Thyroid gland (tissue), 4 donors: Measurements from ENCODE around the gene OLIG1.

Experiments
- POLR2A ChIP-seq, 2 donors: fragments of 450-650 bp; IDR thresholded peaks; one replicate each; pipeline ENCODE4 v1.6.1; 2017; ENCODE audit warnings: antibody characterized with exemption in 2 of 2, mild to moderate bottlenecking in 2 of 2, moderate library complexity in 1 of 2
- TF ChIP-seq, protein P1 (sequence below), 6 experiments: fragments of 200-600 bp in 3 of 6; fragments of 450-650 bp in 3 of 6; sonication (generic) in 3 of 6; IDR thresholded peaks; one replicate each; pipeline ENCODE4 v1.5.1; 2016 to 2019; ENCODE audit warnings: antibody characterized with exemption in 6 of 6, mild to moderate bottlenecking in 2 of 6, inconsistent platforms in 1 of 6, moderate library complexity in 1 of 6

DNA sequence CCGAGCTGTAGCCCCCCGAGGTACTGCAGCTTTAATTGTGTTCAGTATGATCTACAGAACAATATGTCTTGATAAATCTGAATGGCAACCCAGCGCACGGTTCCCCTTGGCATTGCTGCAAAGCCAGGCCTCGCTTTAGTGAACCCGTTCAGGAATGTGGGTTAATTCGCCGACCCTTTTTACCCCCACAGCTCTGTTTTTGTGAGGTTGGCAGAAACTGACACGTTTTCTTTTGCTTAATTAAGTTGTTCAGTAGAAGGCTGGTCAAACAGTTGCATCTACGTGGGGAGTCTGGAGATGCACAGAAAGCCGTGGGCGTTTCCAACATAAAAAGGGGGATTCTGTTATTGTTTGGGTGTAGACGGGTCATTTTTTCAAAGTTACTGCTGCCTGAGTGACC lies 43.2 kb downstream of the OLIG1 start:
- TF ChIP-seq, protein P1, sequence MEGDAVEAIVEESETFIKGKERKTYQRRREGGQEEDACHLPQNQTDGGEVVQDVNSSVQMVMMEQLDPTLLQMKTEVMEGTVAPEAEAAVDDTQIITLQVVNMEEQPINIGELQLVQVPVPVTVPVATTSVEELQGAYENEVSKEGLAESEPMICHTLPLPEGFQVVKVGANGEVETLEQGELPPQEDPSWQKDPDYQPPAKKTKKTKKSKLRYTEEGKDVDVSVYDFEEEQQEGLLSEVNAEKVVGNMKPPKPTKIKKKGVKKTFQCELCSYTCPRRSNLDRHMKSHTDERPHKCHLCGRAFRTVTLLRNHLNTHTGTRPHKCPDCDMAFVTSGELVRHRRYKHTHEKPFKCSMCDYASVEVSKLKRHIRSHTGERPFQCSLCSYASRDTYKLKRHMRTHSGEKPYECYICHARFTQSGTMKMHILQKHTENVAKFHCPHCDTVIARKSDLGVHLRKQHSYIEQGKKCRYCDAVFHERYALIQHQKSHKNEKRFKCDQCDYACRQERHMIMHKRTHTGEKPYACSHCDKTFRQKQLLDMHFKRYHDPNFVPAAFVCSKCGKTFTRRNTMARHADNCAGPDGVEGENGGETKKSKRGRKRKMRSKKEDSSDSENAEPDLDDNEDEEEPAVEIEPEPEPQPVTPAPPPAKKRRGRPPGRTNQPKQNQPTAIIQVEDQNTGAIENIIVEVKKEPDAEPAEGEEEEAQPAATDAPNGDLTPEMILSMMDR (IDR thresholded peaks at IDR 0.05): no peak
- no peak for TF ChIP-seq POLR2A (IDR thresholded peaks at IDR 0.05)
